A549 (cell line): ENCODE data around the gene CLDN6. TPM values are rescaled to one million over a fixed set of nuclear protein-coding genes. Genes with fewer than 3 reads are reported as not detected.

Experiments used
- ATAC-seq, 2 experiments: fragments of 200-7000 bp in 1 of 2; fragments of >200 bp in 1 of 2; cut with Nextera tagmentation in 1 of 2; cut with Tn5 transposase in 1 of 2; 3 replicates each; pipeline versions ENCODE4 v1.8.0 to v1.9.1; 2018 to 2020; ENCODE audit warnings: mild to moderate bottlenecking in 1 of 2, moderate library complexity in 1 of 2
- CTCF ChIA-PET: fragments of 300-600 bp; sonication (Branson Sonifier 250); formaldehyde crosslinking; extraction: SDS; loops from one replicate; lab custom pipeline; 2021; ENCODE audit warnings: antibody characterized with exemption, inconsistent platforms; lab: Yijun Ruan, JAX
- POLR2A ChIA-PET: fragments of 350-600 bp; formaldehyde crosslinking; extraction: SDS; loops from one replicate; lab custom pipeline; 2021; ENCODE audit warnings: antibody characterized with exemption, inconsistent platforms; lab: Yijun Ruan, JAX
- DNase-seq, 2 experiments: peaks; one replicate each; pipeline versions ENCODE4 v3.0.0 to v3.0.0-alpha.2; 2011 to 2016; ENCODE audit warnings: low read depth in 1 of 2, low spot score in 1 of 2
- FAIRE-seq: peaks from 2 replicates; lab custom pipeline; 2011; peaks lifted over from hg19 to GRCh38; lab: Jason Lieb, UNC
- H3K27ac ChIP-seq, 2 experiments: fragments of >200 bp; sonication (Bioruptor Twin); formaldehyde crosslinking; 3 replicates each; pipeline ENCODE4 v1.5.1; 2016 to 2017
- H3K4me1 ChIP-seq: fragments of >200 bp; sonication (Bioruptor Twin); formaldehyde crosslinking; 3 replicates; pipeline ENCODE4 v1.6.1; 2016
- H3K4me2 ChIP-seq: fragments of >200 bp; sonication (Bioruptor Twin); formaldehyde crosslinking; 3 replicates; pipeline ENCODE4 v1.6.1; 2016
- H3K4me3 ChIP-seq: fragments of >200 bp; sonication (Bioruptor Twin); formaldehyde crosslinking; 3 replicates; pipeline ENCODE4 v1.5.1; 2016
- H3K9me3 ChIP-seq: fragments of >200 bp; sonication (Bioruptor Twin); formaldehyde crosslinking; 3 replicates; pipeline ENCODE4 v1.6.1; 2016
- BCL3 ChIP-seq: fragments of >200 bp; sonication (Bioruptor Twin); formaldehyde crosslinking; IDR thresholded peaks from 3 replicates; pipeline ENCODE4 v1.6.1; 2016
- BHLHE40 ChIP-seq: IDR thresholded peaks from 2 replicates; pipeline ENCODE4 v1.6.1; 2012; ENCODE audit warnings: low read depth, low read length, inconsistent platforms
- CBX2 ChIP-seq: fragments of 200-600 bp; sonication (generic); IDR thresholded peaks from 2 replicates; pipeline ENCODE4 v1.6.1; 2016; ENCODE audit warnings: low read depth, mild to moderate bottlenecking, borderline replicate concordance
- E2F6 ChIP-seq: IDR thresholded peaks from 2 replicates; pipeline ENCODE4 v1.6.1; 2012; ENCODE audit warnings: low read depth, borderline replicate concordance
- EHMT2 ChIP-seq: fragments of 200-600 bp; sonication (generic); IDR thresholded peaks from 2 replicates; pipeline ENCODE4 v1.6.1; 2016; ENCODE audit warnings: antibody characterized with exemption, low read depth, mild to moderate bottlenecking, moderate library complexity
- ELK1 ChIP-seq: fragments of 150-350 bp; IDR thresholded peaks from 2 replicates; pipeline ENCODE4 v1.6.1; 2014; ENCODE audit warnings: low read depth, mild to moderate bottlenecking, low read length
- EP300 ChIP-seq, 2 experiments: fragments of >200 bp; sonication (Bioruptor Twin); formaldehyde crosslinking; IDR thresholded peaks; 2 replicates in 1 of 2; 3 replicates in 1 of 2; pipeline ENCODE4 v1.6.1; 2016 to 2017
- ESRRA ChIP-seq: fragments of 150-350 bp; IDR thresholded peaks from 2 replicates; pipeline ENCODE4 v1.6.1; 2014; ENCODE audit warnings: mild to moderate bottlenecking, low read length, borderline replicate concordance
- FOSB ChIP-seq: fragments of 250-450 bp; sonication (Bioruptor Pico); IDR thresholded peaks from 2 replicates; pipeline ENCODE4 v1.5.0; 2020; ENCODE audit warnings: mild to moderate bottlenecking, moderate library complexity
- HEYL ChIP-seq: fragments of 250-450 bp; sonication (Bioruptor Pico); IDR thresholded peaks from 2 replicates; pipeline ENCODE4 v1.8.0; 2021; ENCODE audit warnings: mild to moderate bottlenecking, moderate library complexity
- HOXA7 ChIP-seq: fragments of 250-450 bp; sonication (Bioruptor Pico); IDR thresholded peaks from 2 replicates; pipeline ENCODE4 v1.5.0; 2020; ENCODE audit warnings: mild to moderate bottlenecking, moderate library complexity
- HOXB5 ChIP-seq: fragments of 250-450 bp; sonication (Bioruptor Pico); IDR thresholded peaks from 2 replicates; pipeline ENCODE4 v1.5.0; 2020; ENCODE audit warnings: mild to moderate bottlenecking, moderate library complexity
- JUN ChIP-seq, 2 experiments: fragments of >200 bp; sonication (Bioruptor Twin); formaldehyde crosslinking; IDR thresholded peaks; 2 replicates in 1 of 2; 3 replicates in 1 of 2; pipeline ENCODE4 v1.6.1; 2016 to 2017
- KDM5A ChIP-seq: fragments of 200-600 bp; sonication (generic); IDR thresholded peaks from 2 replicates; pipeline ENCODE4 v1.6.1; 2016; ENCODE audit warnings: antibody characterized with exemption, mild to moderate bottlenecking
- MAZ ChIP-seq: fragments of 150-350 bp; IDR thresholded peaks from 2 replicates; pipeline ENCODE4 v1.6.1; 2014; ENCODE audit warnings: antibody characterized with exemption, low read depth, low read length, borderline replicate concordance
- NFE2L2 ChIP-seq: fragments of 150-350 bp; conservative IDR thresholded peaks from 2 replicates; pipeline ENCODE4 v1.6.1; 2014; ENCODE audit warnings: low read length
- PBX3 ChIP-seq: IDR thresholded peaks from 2 replicates; pipeline ENCODE4 v1.6.1; 2012
- PHF8 ChIP-seq: fragments of 200-600 bp; sonication (generic); IDR thresholded peaks from 2 replicates; pipeline ENCODE4 v1.6.1; 2016; ENCODE audit warnings: low read depth, mild to moderate bottlenecking, antibody characterized with exemption, moderate library complexity, borderline replicate concordance
- POLR2A ChIP-seq: IDR thresholded peaks from 2 replicates; pipeline ENCODE4 v1.6.1; 2012; ENCODE audit warnings: mild to moderate bottlenecking, low read length
- REST ChIP-seq: fragments of 200-600 bp; sonication (generic); IDR thresholded peaks from 2 replicates; pipeline ENCODE4 v1.6.1; 2016; ENCODE audit warnings: antibody characterized with exemption, mild to moderate bottlenecking, moderate library complexity
- ZC3H11A ChIP-seq: fragments of 450-650 bp; IDR thresholded peaks from 2 replicates; pipeline ENCODE4 v1.6.1; 2014; ENCODE audit warnings: antibody characterized with exemption, mild to moderate bottlenecking
- ZNF302 ChIP-seq: fragments of 250-450 bp; sonication (Bioruptor Pico); IDR thresholded peaks from 2 replicates; pipeline ENCODE4 v1.9.0; 2021; ENCODE audit warnings: inconsistent platforms, mild to moderate bottlenecking, moderate library complexity
- ZSCAN20 ChIP-seq: fragments of 250-450 bp; sonication (Bioruptor Pico); IDR thresholded peaks from 2 replicates; pipeline ENCODE4 v1.8.0; 2022; ENCODE audit warnings: mild to moderate bottlenecking, moderate library complexity
- WGBS: methylation state at CpG from one replicate; pipeline ENCODE4 v1.1.6; 2017; ENCODE audit errors: missing lambda C conversion rate; 5-methylcytosine and 5-hydroxymethylcytosine counted together
- polyA plus RNA-seq, 4 experiments: library from polyadenylated mRNA; depleted of rRNA in 3 of 4; stranded (reverse); fragments of >200 nt; fragmentation: RNase III in 1 of 4; extraction: RNeasy Plus Mini Kit Qiagen cat#74134 plus additional on column Dnase treatment in 1 of 4; gene quantifications; 2 replicates in 3 of 4; 3 replicates in 1 of 4; pipeline ENCODE4 v1.2.3, GENCODE V29; 2011 to 2017
- TF ChIP-seq, protein P1 (sequence below): fragments of >200 bp; sonication (Bioruptor Twin); formaldehyde crosslinking; IDR thresholded peaks from 3 replicates; pipeline ENCODE4 v1.5.1; 2016
- TF ChIP-seq, protein P2 (sequence below): fragments of 250-450 bp; sonication (Bioruptor Pico); IDR thresholded peaks from 2 replicates; pipeline ENCODE4 v1.5.0; 2021; ENCODE audit warnings: mild to moderate bottlenecking, moderate library complexity, borderline replicate concordance

CLDN6 gene
- polyA plus RNA-seq, 2 of the 4 experiments (the other 2 are of a cell fraction), result 0.25 TPM; not detected in 1

DNA sequence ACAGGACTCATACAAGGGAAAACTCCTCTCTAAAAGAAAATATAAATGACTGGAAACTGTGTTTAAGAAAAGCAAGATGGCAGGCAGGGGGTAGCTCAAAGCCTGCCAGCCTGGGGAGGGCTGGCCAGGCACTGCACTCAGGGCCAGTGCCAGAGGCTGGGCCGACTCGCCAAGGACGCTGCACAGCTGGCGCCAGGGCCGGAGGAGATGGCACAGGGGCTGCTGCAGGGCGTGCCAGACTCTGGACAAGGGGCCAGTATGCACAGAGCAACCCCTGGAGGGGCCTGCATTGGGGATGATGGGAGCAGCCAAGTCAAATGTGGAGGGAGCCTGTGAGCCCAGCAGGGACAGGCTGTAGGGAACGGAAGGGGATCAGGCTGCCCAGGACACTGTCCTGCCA, 41.8 kb downstream of the CLDN6 start:
- Histone ChIP-seq H3K4me1 (peaks cover 12% of the 10 kb centered on the region; the same call in 1 of the 3 replicates), H3K4me2 (no peak overlapping the region), H3K4me3 (no peak overlapping the region), H3K9me3 (no peaks in the 10 kb centered on the region), H3K27ac (no peak overlapping the region)
- POLR2A ChIA-PET, result no interaction called here
- no peak for DNase-seq
- ATAC-seq, result no peak
- CTCF ChIA-PET, result interaction anchor here (0.6 to 3.3 kb wide), 5 partner anchors 15 to 49 kb away, joined by 3 to 13 read pairs (median 4); no protein-coding TSS in a partner anchor
- TF ChIP-seq ZSCAN20 (CRISPR knock-in tag) (no peak), HEYL (CRISPR knock-in tag) (no peak), JUN (IDR thresholded peaks at IDR 0.05) (no peak), REST (no peak), NFE2L2 (no peak), PBX3 (no peak), FOSB (CRISPR knock-in tag) (no peak)
- TF ChIP-seq, protein P1, sequence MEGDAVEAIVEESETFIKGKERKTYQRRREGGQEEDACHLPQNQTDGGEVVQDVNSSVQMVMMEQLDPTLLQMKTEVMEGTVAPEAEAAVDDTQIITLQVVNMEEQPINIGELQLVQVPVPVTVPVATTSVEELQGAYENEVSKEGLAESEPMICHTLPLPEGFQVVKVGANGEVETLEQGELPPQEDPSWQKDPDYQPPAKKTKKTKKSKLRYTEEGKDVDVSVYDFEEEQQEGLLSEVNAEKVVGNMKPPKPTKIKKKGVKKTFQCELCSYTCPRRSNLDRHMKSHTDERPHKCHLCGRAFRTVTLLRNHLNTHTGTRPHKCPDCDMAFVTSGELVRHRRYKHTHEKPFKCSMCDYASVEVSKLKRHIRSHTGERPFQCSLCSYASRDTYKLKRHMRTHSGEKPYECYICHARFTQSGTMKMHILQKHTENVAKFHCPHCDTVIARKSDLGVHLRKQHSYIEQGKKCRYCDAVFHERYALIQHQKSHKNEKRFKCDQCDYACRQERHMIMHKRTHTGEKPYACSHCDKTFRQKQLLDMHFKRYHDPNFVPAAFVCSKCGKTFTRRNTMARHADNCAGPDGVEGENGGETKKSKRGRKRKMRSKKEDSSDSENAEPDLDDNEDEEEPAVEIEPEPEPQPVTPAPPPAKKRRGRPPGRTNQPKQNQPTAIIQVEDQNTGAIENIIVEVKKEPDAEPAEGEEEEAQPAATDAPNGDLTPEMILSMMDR, result no peak
- TF ChIP-seq, protein P2, sequence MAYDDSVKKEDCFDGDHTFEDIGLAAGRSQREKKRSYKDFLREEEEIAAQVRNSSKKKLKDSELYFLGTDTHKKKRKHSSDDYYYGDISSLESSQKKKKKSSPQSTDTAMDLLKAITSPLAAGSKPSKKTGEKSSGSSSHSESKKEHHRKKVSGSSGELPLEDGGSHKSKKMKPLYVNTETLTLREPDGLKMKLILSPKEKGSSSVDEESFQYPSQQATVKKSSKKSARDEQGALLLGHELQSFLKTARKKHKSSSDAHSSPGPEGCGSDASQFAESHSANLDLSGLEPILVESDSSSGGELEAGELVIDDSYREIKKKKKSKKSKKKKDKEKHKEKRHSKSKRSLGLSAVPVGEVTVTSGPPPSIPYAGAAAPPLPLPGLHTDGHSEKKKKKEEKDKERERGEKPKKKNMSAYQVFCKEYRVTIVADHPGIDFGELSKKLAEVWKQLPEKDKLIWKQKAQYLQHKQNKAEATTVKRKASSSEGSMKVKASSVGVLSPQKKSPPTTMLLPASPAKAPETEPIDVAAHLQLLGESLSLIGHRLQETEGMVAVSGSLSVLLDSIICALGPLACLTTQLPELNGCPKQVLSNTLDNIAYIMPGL (CRISPR knock-in tag), result no peak
- FAIRE-seq, result no peak
- WGBS, result 94% methylated on average over 7 of the region's 7 CpGs

DNA sequence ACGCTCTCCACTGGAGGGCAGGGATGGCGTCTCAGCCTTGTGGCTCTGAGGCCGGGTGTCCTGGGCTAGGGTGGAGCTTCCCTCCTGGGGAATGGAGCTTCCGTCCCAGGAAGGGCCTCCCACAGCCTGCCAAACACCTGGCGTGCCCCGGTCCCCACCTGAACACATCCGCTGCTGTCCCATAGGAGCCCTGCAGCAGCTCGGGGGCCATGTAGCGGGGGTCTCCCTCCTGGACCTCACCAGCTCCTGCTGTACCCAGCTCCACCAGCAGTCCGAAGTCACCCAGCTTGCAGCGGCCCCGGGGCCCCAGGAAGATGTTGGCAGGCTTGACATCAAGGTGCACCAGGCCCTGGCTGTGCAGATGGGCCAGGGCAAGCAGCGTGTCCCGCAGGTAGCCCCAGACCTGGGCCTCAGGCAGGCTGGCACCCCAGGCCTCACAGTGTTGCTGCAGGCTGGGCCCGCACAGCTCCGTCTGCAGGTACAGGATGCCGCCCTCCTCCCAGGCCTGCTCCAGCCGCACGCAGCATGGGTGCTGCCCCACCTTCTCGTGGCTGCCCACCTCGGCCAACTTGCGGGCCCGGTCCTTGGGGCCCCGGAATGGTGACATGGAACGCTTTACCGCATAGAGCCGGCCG, 42.7 kb downstream of the CLDN6 start:
- no peak overlapping the region for H3K27ac ChIP-seq
- CTCF ChIA-PET, result interaction anchor here (0.6 to 3.3 kb wide), 7 partner anchors 10 to 68 kb away, joined by 4 to 13 read pairs (median 4); no protein-coding TSS in a partner anchor
- over 99% methylated on average over 15 of the region's 28 CpGs for WGBS
- no peak for ATAC-seq
- FAIRE-seq, result no peak
- no peak for DNase-seq
- H3K4me3 ChIP-seq, result no peak overlapping the region
- H3K4me1 ChIP-seq, result peaks cover 17% of the 10 kb centered on the region
- H3K9me3 ChIP-seq, result no peaks in the 10 kb centered on the region
- no peak overlapping the region for H3K4me2 ChIP-seq
- POLR2A ChIA-PET, result no interaction called here
- TF ChIP-seq HOXA7 (CRISPR knock-in tag) (no peak), POLR2A (no peak), PHF8 (no peak), EHMT2 (no peak), FOSB (CRISPR knock-in tag) (no peak), KDM5A (no peak), BCL3 (no peak), CBX2 (no peak), HOXB5 (no peak), JUN (IDR thresholded peaks at IDR 0.05) (no peak), BHLHE40 (no peak), E2F6 (no peak), ZC3H11A (no peak), ESRRA (no peak), ZNF302 (CRISPR knock-in tag) (no peak), EP300 (IDR thresholded peaks at IDR 0.05) (no peak), MAZ (no peak), ELK1 (no peak)
- TF ChIP-seq, all 56 proteins: peak for 0
